ENCODE measurements around the gene DOCK1.
"Not testable (repeated sequence)": the region's sequence is repeated elsewhere in the genome, so short reads cannot be mapped to it uniquely, and the experiment has no call there.

Gene DOCK1

GRCh38 chr10:127292888-127293287, 387.7 kb downstream of the DOCK1 start:
- no peak for DNase-seq (ENCODE audit: low spot score)
- TF ChIP-seq, protein P1, sequence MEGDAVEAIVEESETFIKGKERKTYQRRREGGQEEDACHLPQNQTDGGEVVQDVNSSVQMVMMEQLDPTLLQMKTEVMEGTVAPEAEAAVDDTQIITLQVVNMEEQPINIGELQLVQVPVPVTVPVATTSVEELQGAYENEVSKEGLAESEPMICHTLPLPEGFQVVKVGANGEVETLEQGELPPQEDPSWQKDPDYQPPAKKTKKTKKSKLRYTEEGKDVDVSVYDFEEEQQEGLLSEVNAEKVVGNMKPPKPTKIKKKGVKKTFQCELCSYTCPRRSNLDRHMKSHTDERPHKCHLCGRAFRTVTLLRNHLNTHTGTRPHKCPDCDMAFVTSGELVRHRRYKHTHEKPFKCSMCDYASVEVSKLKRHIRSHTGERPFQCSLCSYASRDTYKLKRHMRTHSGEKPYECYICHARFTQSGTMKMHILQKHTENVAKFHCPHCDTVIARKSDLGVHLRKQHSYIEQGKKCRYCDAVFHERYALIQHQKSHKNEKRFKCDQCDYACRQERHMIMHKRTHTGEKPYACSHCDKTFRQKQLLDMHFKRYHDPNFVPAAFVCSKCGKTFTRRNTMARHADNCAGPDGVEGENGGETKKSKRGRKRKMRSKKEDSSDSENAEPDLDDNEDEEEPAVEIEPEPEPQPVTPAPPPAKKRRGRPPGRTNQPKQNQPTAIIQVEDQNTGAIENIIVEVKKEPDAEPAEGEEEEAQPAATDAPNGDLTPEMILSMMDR (IDR thresholded peaks at IDR 0.05; ENCODE audit: extremely low read depth, missing control alignments): no peak

DNA sequence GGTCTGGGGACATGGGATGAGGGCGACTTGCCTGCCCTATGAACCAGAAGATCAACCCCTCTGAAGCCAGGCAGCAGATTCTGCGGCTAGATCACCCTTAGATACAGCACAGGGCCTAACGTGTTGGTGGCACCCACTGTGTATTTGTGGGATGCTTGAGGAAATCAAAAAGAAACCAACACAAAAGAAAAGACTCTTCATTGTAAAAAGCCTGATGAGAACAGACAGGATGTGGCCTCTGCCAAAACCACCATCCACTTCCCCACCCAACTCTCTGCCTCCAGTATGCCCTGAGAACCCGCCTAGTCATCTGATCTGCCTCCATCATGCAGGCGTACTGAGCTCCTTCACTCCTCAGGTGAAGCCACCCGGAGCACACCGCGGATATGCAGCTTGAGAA, 388.4 kb downstream of the DOCK1 start:
- TF ChIP-seq, protein P1 (IDR thresholded peaks at IDR 0.05; ENCODE audit: extremely low read depth, missing control alignments): no peak
- DNase-seq (ENCODE audit: low spot score): no peak

GRCh38 chr10:127296696-127297095, 391.5 kb downstream of the DOCK1 start:
- TF ChIP-seq, protein P1 (IDR thresholded peaks at IDR 0.05; ENCODE audit: extremely low read depth, missing control alignments): no peak

DNA sequence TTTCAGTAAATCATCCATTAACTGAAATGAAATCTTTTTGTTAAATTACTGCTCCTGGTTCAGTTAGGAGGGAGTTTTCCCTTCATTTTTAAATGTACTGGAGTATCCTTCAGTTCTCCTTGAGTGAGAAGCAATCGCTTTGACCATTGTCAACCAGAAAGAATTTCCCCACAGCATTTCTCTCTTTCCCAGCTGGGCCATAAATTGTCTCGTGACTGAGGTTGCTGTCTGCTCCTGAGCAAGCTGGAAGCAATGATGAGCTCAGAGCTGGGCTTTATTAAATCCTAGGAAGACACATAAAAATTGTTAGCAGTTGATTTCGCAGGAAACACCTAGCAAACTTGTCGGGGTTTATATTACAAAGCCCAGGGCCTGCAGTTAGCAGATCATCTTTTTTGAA, 393.2 kb downstream of the DOCK1 start:
- TF ChIP-seq, protein P1 (IDR thresholded peaks at IDR 0.05; ENCODE audit: extremely low read depth, missing control alignments): no peak
- DNase-seq (ENCODE audit: low spot score): no peak

More at GRCh38 chr10:127296696-127297095, 391.5 kb downstream of the DOCK1 start:
- DNase-seq (ENCODE audit: low spot score): no peak

DNA sequence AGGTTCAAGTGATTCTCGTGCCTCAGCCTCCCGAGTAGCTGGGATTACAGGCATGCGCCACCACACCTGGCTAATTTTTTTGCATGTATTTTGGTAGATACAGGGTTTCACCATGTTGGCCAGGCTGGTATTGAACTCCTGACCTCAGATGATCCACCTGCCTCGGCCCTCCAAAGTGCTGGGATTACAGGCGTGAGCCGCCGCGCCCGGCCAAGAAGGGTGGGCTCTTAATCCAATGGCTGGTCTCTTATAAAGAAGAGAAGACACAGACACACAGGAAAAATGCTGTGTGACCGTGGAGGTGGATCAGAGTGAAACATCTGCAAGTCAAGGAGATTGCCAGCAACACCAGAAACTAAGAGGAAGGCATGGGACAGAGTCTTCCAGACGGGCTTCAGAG, 394.0 kb downstream of the DOCK1 start:
- not testable (repeated sequence) for DNase-seq (ENCODE audit: low spot score)

GRCh38 chr10:127299956-127300689, 394.9 kb downstream of the DOCK1 start:
- DNase-seq (ENCODE audit: low spot score): no peak
- TF ChIP-seq, protein P1 (IDR thresholded peaks at IDR 0.05; ENCODE audit: extremely low read depth, missing control alignments): no peak

GRCh38 chr10:127300868-127301321, 395.7 kb downstream of the DOCK1 start:
- TF ChIP-seq, protein P1 (IDR thresholded peaks at IDR 0.05; ENCODE audit: extremely low read depth, missing control alignments): no peak
- no peak for DNase-seq (ENCODE audit: low spot score)

DNA sequence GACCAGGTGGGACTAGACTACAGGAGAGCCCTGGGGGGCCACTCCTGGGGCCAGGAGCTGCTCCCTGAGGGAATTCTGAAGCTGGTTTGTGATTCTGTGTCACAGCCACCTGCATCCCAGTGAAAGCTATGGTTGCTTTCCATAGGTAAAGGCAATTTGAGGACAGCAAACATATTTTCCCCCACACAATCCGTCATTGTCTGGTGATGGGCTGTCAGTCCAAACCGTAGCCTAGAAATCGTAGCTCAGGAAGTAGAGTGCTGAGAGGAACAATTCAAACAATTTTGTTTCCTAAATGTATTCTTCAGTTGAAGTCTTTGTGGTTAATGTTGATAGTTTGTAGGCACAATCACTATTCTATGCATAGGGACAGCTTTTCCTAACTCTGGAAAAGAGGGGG, 397.1 kb downstream of the DOCK1 start:
- no peak for DNase-seq (ENCODE audit: low spot score)
- TF ChIP-seq, protein P1 (IDR thresholded peaks at IDR 0.05; ENCODE audit: extremely low read depth, missing control alignments): no peak
